ENCODE data around the gene CBX5. TPM values are rescaled to one million over a fixed set of nuclear protein-coding genes. Genes with fewer than 3 reads are reported as not detected.

CBX5 gene
- total and polyA plus RNA-seq, 9 of the 15 experiments (the other 6 are each of a cell fraction or from before 2014, with no cell fraction given), result 32.6 to 102 (median 59.2) TPM

DNA sequence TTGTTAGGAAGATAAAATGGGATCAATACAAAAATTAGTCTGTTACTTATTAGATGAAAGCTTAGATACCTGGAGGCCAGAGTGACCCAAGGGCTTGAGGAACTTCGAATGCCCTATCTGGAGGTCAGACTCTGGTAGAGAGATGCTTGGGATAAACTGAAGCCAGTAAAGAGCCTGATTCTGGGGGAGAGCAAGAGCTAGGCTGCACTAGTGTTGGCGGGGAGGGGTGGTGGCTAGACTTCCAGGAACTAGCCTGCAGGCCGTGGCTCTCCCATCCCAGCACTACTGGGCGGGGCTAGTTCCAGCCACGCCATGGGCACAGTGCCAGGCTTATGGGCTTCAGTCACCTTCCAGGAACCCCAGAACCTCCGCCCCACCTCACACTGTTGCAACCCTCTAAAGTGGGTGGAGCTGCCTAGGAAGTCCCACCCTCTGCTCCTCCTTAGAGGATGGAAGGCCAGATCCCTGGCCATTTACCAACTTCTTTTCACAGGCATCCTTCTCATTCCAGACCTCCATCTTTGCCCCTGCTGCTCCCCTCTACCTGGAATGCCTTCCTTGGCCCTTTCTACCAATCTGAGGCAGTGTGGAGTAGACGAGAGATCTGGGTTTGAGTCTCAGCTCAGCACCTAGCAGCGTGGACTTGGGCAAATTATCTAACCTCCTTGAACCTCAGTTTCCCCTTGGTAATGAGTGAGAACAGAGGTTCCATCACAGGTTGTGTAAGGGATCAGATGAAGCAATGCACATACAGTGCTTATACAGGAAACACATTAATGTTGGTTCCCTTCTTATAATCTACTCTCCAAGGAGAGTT is 27.2 kb upstream of the CBX5 start (continued):
- TF ChIP-seq, protein P1, sequence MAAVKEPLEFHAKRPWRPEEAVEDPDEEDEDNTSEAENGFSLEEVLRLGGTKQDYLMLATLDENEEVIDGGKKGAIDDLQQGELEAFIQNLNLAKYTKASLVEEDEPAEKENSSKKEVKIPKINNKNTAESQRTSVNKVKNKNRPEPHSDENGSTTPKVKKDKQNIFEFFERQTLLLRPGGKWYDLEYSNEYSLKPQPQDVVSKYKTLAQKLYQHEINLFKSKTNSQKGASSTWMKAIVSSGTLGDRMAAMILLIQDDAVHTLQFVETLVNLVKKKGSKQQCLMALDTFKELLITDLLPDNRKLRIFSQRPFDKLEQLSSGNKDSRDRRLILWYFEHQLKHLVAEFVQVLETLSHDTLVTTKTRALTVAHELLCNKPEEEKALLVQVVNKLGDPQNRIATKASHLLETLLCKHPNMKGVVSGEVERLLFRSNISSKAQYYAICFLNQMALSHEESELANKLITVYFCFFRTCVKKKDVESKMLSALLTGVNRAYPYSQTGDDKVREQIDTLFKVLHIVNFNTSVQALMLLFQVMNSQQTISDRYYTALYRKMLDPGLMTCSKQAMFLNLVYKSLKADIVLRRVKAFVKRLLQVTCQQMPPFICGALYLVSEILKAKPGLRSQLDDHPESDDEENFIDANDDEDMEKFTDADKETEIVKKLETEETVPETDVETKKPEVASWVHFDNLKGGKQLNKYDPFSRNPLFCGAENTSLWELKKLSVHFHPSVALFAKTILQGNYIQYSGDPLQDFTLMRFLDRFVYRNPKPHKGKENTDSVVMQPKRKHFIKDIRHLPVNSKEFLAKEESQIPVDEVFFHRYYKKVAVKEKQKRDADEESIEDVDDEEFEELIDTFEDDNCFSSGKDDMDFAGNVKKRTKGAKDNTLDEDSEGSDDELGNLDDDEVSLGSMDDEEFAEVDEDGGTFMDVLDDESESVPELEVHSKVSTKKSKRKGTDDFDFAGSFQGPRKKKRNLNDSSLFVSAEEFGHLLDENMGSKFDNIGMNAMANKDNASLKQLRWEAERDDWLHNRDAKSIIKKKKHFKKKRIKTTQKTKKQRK (IDR thresholded peaks at IDR 0.05; ENCODE audit: borderline replicate concordance, low read depth, low read length), result no peak
- TF ChIP-seq TOE1 (IDR thresholded peaks at IDR 0.05; ENCODE audit: borderline replicate concordance) (peak; percentile 42; the same call in 1 of the 2 replicates), TOE1 (CRISPR knock-in tag; IDR thresholded peaks at IDR 0.05; ENCODE audit: borderline replicate concordance, low read depth) (no peak), ATF1 (CRISPR knock-in tag; IDR thresholded peaks at IDR 0.05) (no peak), ATF1 (tag; IDR thresholded peaks at IDR 0.05) (0 out of 2 replicates have a peak, but pooled peaks have one; percentile 11), ESRRA (IDR thresholded peaks at IDR 0.05; ENCODE audit: borderline replicate concordance, low read depth) (peak; percentile 81), SREBF1 (IDR thresholded peaks at IDR 0.05; ENCODE audit: borderline replicate concordance, low read depth, low read length) (no peak), CEBPB (tag; IDR thresholded peaks at IDR 0.05) (peak; percentile 94), ZNF133 (CRISPR knock-in tag; IDR thresholded peaks at IDR 0.05) (no peak), DACH1 (IDR thresholded peaks at IDR 0.05; ENCODE audit: partially characterized antibody) (peak; percentile 69), MCM3 (IDR thresholded peaks at IDR 0.05) (no peak), ZNF584 (CRISPR knock-in tag; IDR thresholded peaks at IDR 0.05; ENCODE audit: low read depth) (no peak), ZNF140 (CRISPR knock-in tag; IDR thresholded peaks at IDR 0.05) (no peak), MTF1 (CRISPR knock-in tag; IDR thresholded peaks at IDR 0.05; ENCODE audit: borderline replicate concordance) (no peak)
- TF ChIP-seq, protein P2, sequence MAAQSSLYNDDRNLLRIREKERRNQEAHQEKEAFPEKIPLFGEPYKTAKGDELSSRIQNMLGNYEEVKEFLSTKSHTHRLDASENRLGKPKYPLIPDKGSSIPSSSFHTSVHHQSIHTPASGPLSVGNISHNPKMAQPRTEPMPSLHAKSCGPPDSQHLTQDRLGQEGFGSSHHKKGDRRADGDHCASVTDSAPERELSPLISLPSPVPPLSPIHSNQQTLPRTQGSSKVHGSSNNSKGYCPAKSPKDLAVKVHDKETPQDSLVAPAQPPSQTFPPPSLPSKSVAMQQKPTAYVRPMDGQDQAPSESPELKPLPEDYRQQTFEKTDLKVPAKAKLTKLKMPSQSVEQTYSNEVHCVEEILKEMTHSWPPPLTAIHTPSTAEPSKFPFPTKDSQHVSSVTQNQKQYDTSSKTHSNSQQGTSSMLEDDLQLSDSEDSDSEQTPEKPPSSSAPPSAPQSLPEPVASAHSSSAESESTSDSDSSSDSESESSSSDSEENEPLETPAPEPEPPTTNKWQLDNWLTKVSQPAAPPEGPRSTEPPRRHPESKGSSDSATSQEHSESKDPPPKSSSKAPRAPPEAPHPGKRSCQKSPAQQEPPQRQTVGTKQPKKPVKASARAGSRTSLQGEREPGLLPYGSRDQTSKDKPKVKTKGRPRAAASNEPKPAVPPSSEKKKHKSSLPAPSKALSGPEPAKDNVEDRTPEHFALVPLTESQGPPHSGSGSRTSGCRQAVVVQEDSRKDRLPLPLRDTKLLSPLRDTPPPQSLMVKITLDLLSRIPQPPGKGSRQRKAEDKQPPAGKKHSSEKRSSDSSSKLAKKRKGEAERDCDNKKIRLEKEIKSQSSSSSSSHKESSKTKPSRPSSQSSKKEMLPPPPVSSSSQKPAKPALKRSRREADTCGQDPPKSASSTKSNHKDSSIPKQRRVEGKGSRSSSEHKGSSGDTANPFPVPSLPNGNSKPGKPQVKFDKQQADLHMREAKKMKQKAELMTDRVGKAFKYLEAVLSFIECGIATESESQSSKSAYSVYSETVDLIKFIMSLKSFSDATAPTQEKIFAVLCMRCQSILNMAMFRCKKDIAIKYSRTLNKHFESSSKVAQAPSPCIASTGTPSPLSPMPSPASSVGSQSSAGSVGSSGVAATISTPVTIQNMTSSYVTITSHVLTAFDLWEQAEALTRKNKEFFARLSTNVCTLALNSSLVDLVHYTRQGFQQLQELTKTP (IDR thresholded peaks at IDR 0.05; ENCODE audit: low read depth in 1 of 2, partially characterized antibody in 2 of 2), result peak in 1 of 2 experiments; percentile 40
- TF ChIP-seq, protein P3, sequence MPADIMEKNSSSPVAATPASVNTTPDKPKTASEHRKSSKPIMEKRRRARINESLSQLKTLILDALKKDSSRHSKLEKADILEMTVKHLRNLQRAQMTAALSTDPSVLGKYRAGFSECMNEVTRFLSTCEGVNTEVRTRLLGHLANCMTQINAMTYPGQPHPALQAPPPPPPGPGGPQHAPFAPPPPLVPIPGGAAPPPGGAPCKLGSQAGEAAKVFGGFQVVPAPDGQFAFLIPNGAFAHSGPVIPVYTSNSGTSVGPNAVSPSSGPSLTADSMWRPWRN (IDR thresholded peaks at IDR 0.05; ENCODE audit: low read depth), result no peak
- TF ChIP-seq, protein P4, sequence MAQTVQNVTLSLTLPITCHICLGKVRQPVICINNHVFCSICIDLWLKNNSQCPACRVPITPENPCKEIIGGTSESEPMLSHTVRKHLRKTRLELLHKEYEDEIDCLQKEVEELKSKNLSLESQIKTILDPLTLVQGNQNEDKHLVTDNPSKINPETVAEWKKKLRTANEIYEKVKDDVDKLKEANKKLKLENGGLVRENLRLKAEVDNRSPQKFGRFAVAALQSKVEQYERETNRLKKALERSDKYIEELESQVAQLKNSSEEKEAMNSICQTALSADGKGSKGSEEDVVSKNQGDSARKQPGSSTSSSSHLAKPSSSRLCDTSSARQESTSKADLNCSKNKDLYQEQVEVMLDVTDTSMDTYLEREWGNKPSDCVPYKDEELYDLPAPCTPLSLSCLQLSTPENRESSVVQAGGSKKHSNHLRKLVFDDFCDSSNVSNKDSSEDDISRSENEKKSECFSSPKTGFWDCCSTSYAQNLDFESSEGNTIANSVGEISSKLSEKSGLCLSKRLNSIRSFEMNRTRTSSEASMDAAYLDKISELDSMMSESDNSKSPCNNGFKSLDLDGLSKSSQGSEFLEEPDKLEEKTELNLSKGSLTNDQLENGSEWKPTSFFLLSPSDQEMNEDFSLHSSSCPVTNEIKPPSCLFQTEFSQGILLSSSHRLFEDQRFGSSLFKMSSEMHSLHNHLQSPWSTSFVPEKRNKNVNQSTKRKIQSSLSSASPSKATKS (CRISPR knock-in tag; IDR thresholded peaks at IDR 0.05), result no peak
